Right cardiac atrium (tissue), 5 donors: ENCODE data around the gene ACTR3. TPM values are rescaled to one million over a fixed set of nuclear protein-coding genes. Genes with fewer than 3 reads are reported as not detected.

ENCODE experiments used
- ATAC-seq, 2 donors: fragments of 200-7000 bp; cut with Tn5 transposase; one replicate each; pipeline versions ENCODE4 v1.8.0 to v1.9.1; 2020; ENCODE audit warnings: moderate library complexity in 2 of 2, mild to moderate bottlenecking in 1 of 2
- DNase-seq, 3 donors: peaks; one replicate each; pipeline ENCODE4 v3.0.0-alpha.2; 2020
- H3K27ac ChIP-seq: one replicate; pipeline ENCODE4 v1.5.1; 2013; ENCODE audit warnings: mild to moderate bottlenecking, low read length, control low read depth, moderate library complexity
- H3K27me3 ChIP-seq: one replicate; pipeline ENCODE4 v1.6.1; 2013; ENCODE audit not compliant: control insufficient read depth, insufficient read depth
- H3K4me1 ChIP-seq: one replicate; pipeline ENCODE4 v1.6.1; 2013; ENCODE audit warnings: low read length; ENCODE audit not compliant: control insufficient read depth, insufficient read depth
- H3K4me3 ChIP-seq: one replicate; pipeline ENCODE4 v1.5.1; 2013; ENCODE audit warnings: low read length, control low read depth
- H3K9me3 ChIP-seq: one replicate; pipeline ENCODE4 v1.6.1; 2013; ENCODE audit warnings: low read length; ENCODE audit not compliant: control insufficient read depth
- WGBS: extraction: QIAGEN DNeasy Blood & Tissue Kit; methylation state at CpG from one replicate; pipeline ENCODE4 v1.1.7; 2013; 5-methylcytosine and 5-hydroxymethylcytosine counted together
- intact Hi-C, 4 donors: fragments of 100-400 bp; cut with DNase I; formaldehyde crosslinking; loops; one replicate each; pipeline versions ENCODE4 v1.11.0 to v1.14.0; 2022 to 2023
- polyA plus RNA-seq: library from polyadenylated mRNA; stranded (reverse); fragments of 200-250 nt; gene quantifications from one replicate; pipeline ENCODE4 v1.2.3, GENCODE V29; 2013
- total RNA-seq, 4 donors: library from RNA; stranded (reverse); fragmentation: NEBNext Ultra II Directional; extraction: Animal tissue kit (Norgen Biotek cat#: 25700); gene quantifications; one replicate each; pipeline ENCODE4 v1.2.1, GENCODE V29; 2021
- donor health status: healthy with polysubstance abuse.
- donor health status: DM: no; HTN: yes; CAD: no.
- donor health status: DM: no; HTN: no; CAD: no.
- donor health status: DM: no; HTN: yes; CAD: no; lungs with severe emphysema.
- donor health status: DM: yes; HTN: yes; CAD: no.

Gene ACTR3
- total and polyA plus RNA-seq, 5 donors, result 42.3 to 168 (median 136) TPM

DNA sequence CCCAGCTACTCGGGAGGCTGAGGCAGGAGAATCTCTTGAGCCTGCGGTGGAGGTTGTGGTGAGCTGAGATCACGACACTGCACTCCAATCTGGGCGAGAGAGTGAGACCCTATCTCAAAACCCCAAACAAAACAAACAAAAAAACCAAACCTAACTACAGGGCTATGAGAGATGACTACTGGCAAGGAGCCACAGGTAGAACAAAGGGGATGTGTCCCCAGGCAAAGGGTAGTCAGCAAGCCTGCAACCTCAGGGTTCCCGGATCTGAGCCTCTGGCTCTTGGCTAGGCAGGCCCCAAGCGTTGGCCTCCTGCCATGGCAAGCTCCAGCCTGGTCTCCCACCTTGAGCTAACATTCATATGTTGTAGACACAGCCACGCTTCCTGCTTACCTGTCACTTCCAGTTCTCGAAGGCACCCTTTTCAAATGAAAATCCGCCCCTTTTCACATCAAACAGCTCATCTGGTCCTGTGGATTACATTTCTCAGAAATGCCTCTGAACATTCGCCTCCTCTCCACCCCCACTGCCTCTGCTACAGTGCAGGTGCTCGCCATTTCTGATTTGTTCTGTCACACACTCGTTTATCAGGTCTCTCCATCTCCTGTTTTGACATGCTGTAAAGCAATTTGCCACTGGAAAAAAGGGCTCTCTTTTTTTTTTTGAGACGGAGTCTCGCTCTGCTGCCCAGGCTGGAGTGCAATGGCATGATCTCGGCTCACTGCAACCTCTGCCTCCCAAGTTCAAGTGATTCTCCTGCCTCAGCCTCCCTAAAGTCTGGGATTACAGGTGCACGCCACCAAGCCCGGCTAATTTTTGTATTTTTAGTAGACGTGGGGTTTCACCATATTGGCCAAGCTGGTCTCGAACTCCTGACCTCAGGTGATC is 13.1 kb upstream of the ACTR3 start:
- WGBS, result 80% methylated on average over 19 of the region's 19 CpGs
- ATAC-seq (peak; percentile 35 to 67), DNase-seq (peak; percentile 18 to 51 (median 48))
- intact Hi-C loops, result no loop called here
- Histone ChIP-seq H3K4me3 (no peak overlapping the region), H3K9me3 (no peaks in the 10 kb centered on the region), H3K27me3 (no peaks in the 10 kb centered on the region), H3K4me1 (no peaks in the 10 kb centered on the region), H3K27ac (no peak overlapping the region)

DNA sequence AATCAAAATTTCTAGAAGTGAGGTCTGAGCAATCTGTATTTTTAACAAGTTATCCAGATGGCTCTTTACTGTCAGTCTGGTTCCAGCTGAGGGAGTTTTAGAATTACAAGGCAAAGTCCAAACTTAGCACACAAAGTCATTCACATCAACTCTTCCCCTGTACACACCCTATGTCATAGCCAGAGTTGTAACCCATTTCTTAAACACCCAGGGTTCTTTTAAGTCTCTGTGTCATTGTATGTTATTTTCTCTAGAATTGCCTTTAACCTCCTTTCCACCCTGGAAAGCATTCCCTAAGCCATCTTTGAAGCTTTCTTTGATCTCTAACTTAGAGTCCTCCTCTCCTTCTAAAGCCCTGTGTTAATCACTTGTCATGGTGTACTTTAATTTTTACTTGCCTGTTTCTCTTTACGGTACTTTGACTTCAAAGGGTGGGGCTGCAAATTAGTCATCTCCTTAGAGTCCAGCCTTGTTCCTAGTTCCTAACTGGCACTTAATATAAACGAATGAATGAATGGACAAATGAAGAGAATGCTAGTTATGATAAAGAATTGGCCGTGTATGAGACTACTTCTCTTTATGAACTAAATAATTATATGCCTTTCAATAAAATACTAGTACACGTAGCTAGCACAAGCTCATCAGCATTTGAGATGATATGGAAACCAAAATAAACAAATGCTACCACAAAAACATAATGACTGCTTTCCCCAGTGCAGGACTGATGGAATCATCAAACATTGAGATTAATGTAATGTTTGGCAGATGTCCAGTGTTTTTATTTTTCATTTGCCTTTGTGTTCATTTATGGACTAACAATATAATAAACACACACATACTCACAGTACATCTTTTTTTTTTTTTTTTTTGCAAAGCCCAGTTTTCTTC is 11.9 kb upstream of the ACTR3 start:
- no peaks in the 10 kb centered on the region for H3K9me3 ChIP-seq
- no peak overlapping the region for H3K4me3 ChIP-seq
- H3K27ac ChIP-seq, result no peak overlapping the region
- ATAC-seq (peak; percentile 64 to 83), DNase-seq (no peak)
- H3K27me3 ChIP-seq, result no peaks in the 10 kb centered on the region
- no peaks in the 10 kb centered on the region for H3K4me1 ChIP-seq
- intact Hi-C loops, result no loop called here
- 35% methylated on average over 4 of the region's 4 CpGs for WGBS

DNA sequence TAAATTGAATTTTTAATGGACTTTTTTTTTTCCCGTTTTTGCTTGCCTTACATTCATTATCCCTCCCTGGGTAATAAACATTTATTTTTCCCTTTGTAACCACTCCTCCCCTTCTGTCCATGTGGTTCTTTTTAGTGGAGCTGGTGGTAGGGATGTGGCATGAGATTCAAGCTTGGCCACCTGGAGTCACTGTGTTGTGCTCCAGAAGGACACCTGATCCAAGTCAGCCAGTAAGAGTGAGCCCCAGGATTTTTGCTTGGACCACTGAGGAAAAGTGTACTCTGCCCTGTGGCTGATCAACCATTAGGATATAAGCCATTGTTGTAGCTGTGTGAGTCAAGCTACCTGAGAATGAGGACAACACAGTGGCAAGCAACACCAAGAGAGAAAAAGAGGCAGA is 11.1 kb upstream of the ACTR3 start:
- ATAC-seq (no peak), DNase-seq (no peak)
- H3K9me3 ChIP-seq, result no peaks in the 10 kb centered on the region
- intact Hi-C loops, result no loop called here
- H3K27ac ChIP-seq, result no peak overlapping the region
- H3K27me3 ChIP-seq, result no peaks in the 10 kb centered on the region
- no peak overlapping the region for H3K4me3 ChIP-seq
- no peaks in the 10 kb centered on the region for H3K4me1 ChIP-seq
- WGBS, result 91% methylated on average over 1 of the region's 1 CpG

GRCh38 chr2:113879457-113879856 is 10.4 kb upstream of the ACTR3 start:
- no peak for ATAC-seq
- H3K27ac ChIP-seq, result no peak overlapping the region
- 40% methylated on average over 3 of the region's 3 CpGs for WGBS

GRCh38 chr2:113886479-113887008 is 3.3 kb upstream of the ACTR3 start:
- peak in 1 of 2 donors; percentile 12 for ATAC-seq
- no peak overlapping the region for H3K4me3 ChIP-seq
- no peaks in the 10 kb centered on the region for H3K9me3 ChIP-seq
- 47% methylated on average over 2 of the region's 2 CpGs for WGBS
- DNase-seq, result peak; percentile 55 to 66 (median 62)
- peaks cover 3% of the 10 kb centered on the region for H3K4me1 ChIP-seq
- peak overlapping the region; percentile 2 for H3K27ac ChIP-seq
- no peaks in the 10 kb centered on the region for H3K27me3 ChIP-seq
- intact Hi-C loops, result loop anchor here in 1 of 4 donors (5.0 kb wide), 1 partner anchor 129 kb away; the partner anchor contains the start of gene SLC35F5

More at GRCh38 chr2:113879457-113879856, 10.4 kb upstream of the ACTR3 start:
- intact Hi-C loops, result no loop called here
- Histone ChIP-seq H3K4me3 (no peak overlapping the region), H3K4me1 (no peaks in the 10 kb centered on the region), H3K9me3 (no peaks in the 10 kb centered on the region), H3K27me3 (no peaks in the 10 kb centered on the region)
- DNase-seq, result no peak

- DNase-seq (no peak), ATAC-seq (no peak)
- 84% methylated on average over 7 of the region's 7 CpGs for WGBS
- Histone ChIP-seq H3K27me3 (no peaks in the 10 kb centered on the region), H3K4me3 (no peak overlapping the region), H3K27ac (peak overlapping the region; percentile 50), H3K9me3 (no peaks in the 10 kb centered on the region), H3K4me1 (peaks cover 3% of the 10 kb centered on the region)
- intact Hi-C loops, result loop anchor here in 1 of 4 donors (5.0 kb wide), 1 partner anchor 130 kb away; the partner anchor contains the start of gene SLC35F5
These were observed 2.7 kb upstream of the ACTR3 start for GRCh38 chr2:113887009-113887792.

- H3K27ac ChIP-seq, result peak overlapping the region; percentile 89
- no peaks in the 10 kb centered on the region for H3K9me3 ChIP-seq
- no peaks in the 10 kb centered on the region for H3K27me3 ChIP-seq
- peak overlapping the region; percentile 83 for H3K4me3 ChIP-seq
- peaks cover 3% of the 10 kb centered on the region for H3K4me1 ChIP-seq
- WGBS, result 37% methylated on average over 14 of the region's 14 CpGs
- DNase-seq (peak in 2 of 3 donors; percentile 38 to 70), ATAC-seq (no peak)
- intact Hi-C loops, result loop anchor here in 1 of 4 donors (5.0 kb wide), 1 partner anchor 132 kb away; the partner anchor contains the start of gene SLC35F5
These were observed 1.0 kb upstream of the ACTR3 start for GRCh38 chr2:113888641-113889470.

DNA sequence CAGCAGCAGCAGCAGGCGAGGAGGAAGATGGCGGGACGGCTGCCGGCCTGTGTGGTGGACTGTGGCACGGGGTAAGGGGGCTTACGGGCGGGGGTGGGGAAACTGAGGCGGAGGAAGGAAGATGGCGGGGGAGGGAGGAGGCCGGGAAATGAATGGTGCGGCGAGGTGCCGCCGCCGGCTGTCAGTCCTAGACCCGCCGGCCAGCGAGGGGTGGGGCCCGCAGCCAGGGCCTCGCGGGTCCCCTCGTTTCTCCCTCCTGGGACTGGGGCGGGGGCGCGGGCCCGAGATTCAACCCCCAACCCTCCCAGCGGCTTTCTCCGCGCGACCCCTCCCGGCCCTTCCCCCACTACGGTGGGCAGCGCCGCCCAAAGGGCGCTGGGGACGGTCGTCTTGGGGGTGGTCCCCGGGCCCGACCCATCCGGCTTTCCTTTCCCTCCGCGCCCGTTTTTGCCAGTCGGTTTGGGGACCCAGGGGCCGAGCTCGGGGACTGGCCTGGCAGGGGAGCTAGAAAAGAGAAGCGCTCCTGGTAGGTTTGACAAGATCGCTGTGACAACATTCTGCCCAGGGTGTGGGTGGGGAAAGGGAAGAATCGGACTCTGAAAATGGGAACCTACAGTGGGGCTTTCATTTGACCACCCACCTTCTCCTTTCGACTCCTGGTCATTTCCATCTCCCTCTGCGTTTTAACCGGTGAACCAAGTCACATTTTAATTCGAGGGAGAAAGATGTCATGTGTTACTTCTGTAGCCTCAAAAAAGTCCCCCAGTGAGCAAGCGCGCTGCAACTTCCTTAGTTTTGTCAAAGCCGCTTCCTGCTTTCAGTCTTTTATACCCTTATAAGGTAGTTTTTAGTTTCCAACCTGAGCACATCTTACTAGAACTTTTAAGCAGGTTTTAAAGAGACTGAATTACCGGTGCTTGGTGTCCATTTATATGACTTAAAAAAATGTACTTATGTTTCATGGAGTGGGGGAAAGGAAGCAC is 655 bp downstream of the ACTR3 start:
- peak; percentile 60 to 80 (median 77) for DNase-seq
- Histone ChIP-seq H3K4me1 (peaks cover 5% of the 10 kb centered on the region), H3K4me3 (peak overlapping the region; percentile 99), H3K27ac (peak overlapping the region; percentile 99), H3K27me3 (no peaks in the 10 kb centered on the region), H3K9me3 (no peaks in the 10 kb centered on the region)
- intact Hi-C loops, result loop anchor here in 2 of 4 donors (2.0 to 10.0 kb wide), 2 partner anchors 134 to 136 kb away; partner anchors contain the start of gene SLC35F5 (in 2 of the 2)
- under 1% methylated on average over 57 of the region's 57 CpGs for WGBS
- peak; percentile 29 to 49 for ATAC-seq
